Globus pallidus (tissue), 1 donor: ENCODE measurements around the gene HOXA2.

Source experiments
- DNase-seq: peaks from one replicate; pipeline ENCODE4 v3.0.0-alpha.2; 2015; ENCODE audit warnings: low spot score

Gene HOXA2

GRCh38 chr7:27141137-27141922 is 38.8 kb upstream of the HOXA2 start:
- DNase-seq = no peak

GRCh38 chr7:27140126-27140857 is 37.8 kb upstream of the HOXA2 start:
- no peak for DNase-seq

- DNase-seq = no peak
These were observed 37.0 kb upstream of the HOXA2 start for GRCh38 chr7:27139334-27140125.

- no peak for DNase-seq
These were observed 36.5 kb upstream of the HOXA2 start for GRCh38 chr7:27138985-27139333.

- DNase-seq = no peak
These were observed 36.0 kb upstream of the HOXA2 start for GRCh38 chr7:27138472-27138871.

GRCh38 chr7:27137640-27138315 is 35.3 kb upstream of the HOXA2 start:
- no peak for DNase-seq

GRCh38 chr7:27134392-27134791 is 31.9 kb upstream of the HOXA2 start:
- DNase-seq = no peak

- DNase-seq = no peak
These were observed 31.1 kb upstream of the HOXA2 start for GRCh38 chr7:27133409-27134231.

- DNase-seq = no peak
These were observed 30.5 kb upstream of the HOXA2 start for GRCh38 chr7:27132978-27133377.

- no peak for DNase-seq
These were observed 29.7 kb upstream of the HOXA2 start for GRCh38 chr7:27132214-27132613.

GRCh38 chr7:27131390-27131819 is 28.9 kb upstream of the HOXA2 start:
- DNase-seq = no peak

- peak; percentile 18 for DNase-seq
These were observed 28.3 kb upstream of the HOXA2 start, which contains the start of gene HOXA4 for GRCh38 chr7:27130540-27131389. Gene HOXA4, minus strand, starts transcription at chr7:27130757. Its CDS starts 24 bp downstream, at chr7:27130733.

- no peak for DNase-seq
These were observed 27.5 kb upstream of the HOXA2 start for GRCh38 chr7:27129729-27130539.

- no peak for DNase-seq
These were observed 26.6 kb upstream of the HOXA2 start for GRCh38 chr7:27128776-27129728.

- no peak for DNase-seq
These were observed 25.6 kb upstream of the HOXA2 start for GRCh38 chr7:27128034-27128433.

GRCh38 chr7:27126596-27127327 is 24.3 kb upstream of the HOXA2 start:
- no peak for DNase-seq

- no peak for DNase-seq
These were observed 23.5 kb upstream of the HOXA2 start for GRCh38 chr7:27125986-27126394.
